Prostate gland (tissue), 2 donors: Measurements from ENCODE around the gene BIRC2.

Experiments used
- CTCF ChIP-seq, 4 experiments: fragments of 200-600 bp in 2 of 4; fragments of 450-650 bp in 2 of 4; sonication (generic) in 2 of 4; IDR thresholded peaks; 1 replicate in 3 of 4; 2 replicates in 1 of 4; pipeline ENCODE4 v1.5.1; 2016 to 2019; ENCODE audit warnings: antibody characterized with exemption in 4 of 4, mild to moderate bottlenecking in 2 of 4, moderate library complexity in 2 of 4
- POLR2A ChIP-seq: fragments of 450-650 bp; IDR thresholded peaks from one replicate; pipeline ENCODE4 v1.6.1; 2016; ENCODE audit warnings: antibody characterized with exemption, mild to moderate bottlenecking
- POLR2AphosphoS5 ChIP-seq: sonication (generic); formaldehyde crosslinking; IDR thresholded peaks from one replicate; pipeline ENCODE4 v1.6.1; 2017; ENCODE audit warnings: antibody characterized with exemption

DNA sequence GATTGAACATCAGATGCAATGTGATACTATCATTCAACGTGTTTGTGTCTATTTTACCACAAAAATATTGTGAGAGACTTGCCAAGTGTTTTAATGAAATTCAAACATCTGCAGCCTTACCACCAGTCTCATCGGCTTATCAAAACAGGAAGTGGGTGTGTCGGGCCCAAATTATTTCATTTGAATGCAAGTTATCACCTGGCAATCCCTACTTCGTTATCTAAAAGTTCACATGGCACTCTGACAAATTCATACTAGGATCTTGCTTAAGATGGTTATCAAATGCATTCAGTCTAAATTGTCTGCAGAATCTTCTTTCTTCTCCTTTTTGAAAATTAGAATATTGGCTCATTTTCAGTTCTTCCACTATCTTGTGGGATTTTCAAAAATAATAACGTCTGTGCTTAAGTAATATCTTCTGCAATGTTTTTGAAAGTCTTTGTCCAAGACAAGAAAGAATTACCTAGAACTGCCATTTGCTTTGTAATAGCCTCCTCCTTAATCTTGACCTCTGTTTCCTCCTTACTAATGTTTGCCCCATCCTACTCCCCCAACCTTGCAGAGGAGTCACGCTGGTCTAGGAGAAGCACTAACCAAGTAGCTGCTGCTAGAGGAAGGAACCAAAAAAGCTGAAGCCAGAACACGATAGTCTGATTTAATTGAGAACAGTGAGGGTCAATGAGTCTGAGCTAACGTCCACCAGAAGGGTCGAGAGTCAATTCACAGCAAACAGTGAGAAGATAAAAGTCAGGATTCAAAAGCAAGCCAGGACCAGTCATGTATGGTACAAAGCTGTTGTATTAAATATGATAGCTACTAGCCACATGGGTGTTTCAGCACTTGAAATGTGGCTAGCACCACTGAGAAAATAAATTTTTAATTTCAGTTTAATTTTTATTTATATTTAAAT is 39.9 kb upstream of the BIRC2 start:
- no peak for TF ChIP-seq CTCF (IDR thresholded peaks at IDR 0.05)
- no peak for TF ChIP-seq POLR2A
- TF ChIP-seq POLR2AphosphoS5, result no peak
